Caco-2 (cell line): ENCODE data around the gene DNAJA4. TPM values are rescaled to one million over a fixed set of nuclear protein-coding genes. Genes with fewer than 3 reads are reported as not detected.
"Not testable (repeated sequence)": the region's sequence is repeated elsewhere in the genome, so short reads cannot be mapped to it uniquely, and the experiment has no call there.

Experiments
- BruUV-seq: library from RNA; stranded (reverse); fragments of 400-500 nt; replicated peaks from 2 replicates; lab custom pipeline; 2021; lab: Mats Ljungman, UMichigan
- CTCF ChIA-PET: fragments of 300-600 bp; sonication (Branson Sonifier 250); formaldehyde crosslinking; loops from one replicate; lab custom pipeline; 2022; ENCODE audit warnings: antibody characterized with exemption; lab: Charles Lee
- POLR2A ChIA-PET: fragments of 300-600 bp; sonication (Branson Sonifier 250); formaldehyde crosslinking; loops from one replicate; lab custom pipeline; 2022; ENCODE audit warnings: antibody characterized with exemption; lab: Charles Lee
- DNase-seq, 2 experiments: peaks; one replicate each; pipeline versions ENCODE4 v3.0.0 to v3.0.0-alpha.2; 2020 to 2022
- H3K27me3 ChIP-seq: replicated peaks from 2 replicates; pipeline ENCODE4 v1.6.0; 2011; ENCODE audit warnings: low read length; ENCODE audit not compliant: control insufficient read depth, insufficient read depth
- H3K36me3 ChIP-seq: 2 replicates; pipeline ENCODE4 v1.5.1; 2011; ENCODE audit warnings: low read length; ENCODE audit not compliant: control insufficient read depth, insufficient read depth
- H3K4me1 ChIP-seq: fragments of 250-450 bp; sonication (Bioruptor Pico); 2 replicates; pipeline ENCODE4 v1.5.1; 2020; ENCODE audit warnings: mild to moderate bottlenecking
- H3K4me3 ChIP-seq: 2 replicates; pipeline ENCODE4 v1.5.1; 2011; ENCODE audit warnings: low read depth, mild to moderate bottlenecking, control low read depth, low read length
- H3K9me3 ChIP-seq: fragments of 250-450 bp; sonication (Bioruptor Pico); 2 replicates; pipeline ENCODE4 v1.5.1; 2020; ENCODE audit warnings: mild to moderate bottlenecking, moderate library complexity
- H3K27ac Mint-ChIP-seq: one replicate; pipeline ENCODE4 v1.8.0; 2022; ENCODE audit warnings: mixed read lengths; ENCODE audit not compliant: unreplicated experiment
- H3K27me3 Mint-ChIP-seq: one replicate; pipeline ENCODE4 v1.8.0; 2022; ENCODE audit warnings: mixed read lengths; ENCODE audit not compliant: insufficient read depth, unreplicated experiment
- H3K36me3 Mint-ChIP-seq: one replicate; pipeline ENCODE4 v1.8.0; 2022; ENCODE audit warnings: mild to moderate bottlenecking, mixed read lengths; ENCODE audit not compliant: insufficient read depth, unreplicated experiment
- H3K4me1 Mint-ChIP-seq: one replicate; pipeline ENCODE4 v1.8.0; 2022; ENCODE audit warnings: low read depth, mixed read lengths; ENCODE audit not compliant: unreplicated experiment
- H3K4me3 Mint-ChIP-seq: one replicate; pipeline ENCODE4 v1.8.0; 2022; ENCODE audit warnings: mild to moderate bottlenecking, moderate library complexity, mixed read lengths; ENCODE audit not compliant: unreplicated experiment
- H3K9me3 Mint-ChIP-seq: one replicate; pipeline ENCODE4 v1.8.0; 2022; ENCODE audit warnings: mixed read lengths; ENCODE audit not compliant: unreplicated experiment
- CTCF ChIP-seq, 2 experiments: fragments of 200-600 bp in 1 of 2; IDR thresholded peaks; 1 replicate in 1 of 2; 2 replicates in 1 of 2; pipeline versions ENCODE4 v1.5.1 to v1.8.0; 2011 to 2022; ENCODE audit warnings: antibody characterized with exemption in 1 of 2, control low read depth in 1 of 2, inconsistent platforms in 1 of 2, low read depth in 1 of 2, low read length in 1 of 2, mild to moderate bottlenecking in 1 of 2, moderate library complexity in 1 of 2; ENCODE audit not compliant: insufficient read depth in 1 of 2, severe bottlenecking in 1 of 2, unreplicated experiment in 1 of 2
- intact Hi-C: fragments of 100-400 bp; cut with micrococcal nuclease; formaldehyde crosslinking; loops from one replicate; pipeline ENCODE4 v1.10.0; 2022; ENCODE audit not compliant: unreplicated experiment
- total RNA-seq: library from RNA; stranded (reverse); gene quantifications from 2 replicates; pipeline ENCODE4 v1.2.3, GENCODE V29; 2022

DNAJA4 gene
- total RNA-seq, 1 experiment from 2014 or later: 1.1 TPM

- H3K4me1 ChIP-seq, H3K36me3 Mint-ChIP-seq, H3K4me3 Mint-ChIP-seq, intact Hi-C loops, H3K9me3 ChIP-seq, H3K9me3 Mint-ChIP-seq, H3K4me1 Mint-ChIP-seq, BruUV-seq, DNase-seq, H3K27me3 ChIP-seq, POLR2A ChIA-PET, H3K36me3 ChIP-seq, H3K4me3 ChIP-seq, CTCF ChIA-PET, H3K27ac Mint-ChIP-seq, H3K27me3 Mint-ChIP-seq: not testable (repeated sequence)
Observed at GRCh38 chr15:78245976-78246620, 18.3 kb upstream of the DNAJA4 start.

- ChIA-PET POLR2A (no interaction called here), CTCF (no interaction called here)
- DNase-seq: no peak
- BruUV-seq: no TSS peak
- no peak overlapping the region for H3K27ac Mint-ChIP-seq
- Histone ChIP-seq H3K4me3 (no peak overlapping the region), H3K36me3 (no peaks in the 10 kb centered on the region), H3K9me3 (no peaks in the 10 kb centered on the region), H3K27me3 (no peaks in the 10 kb centered on the region), H3K4me1 (peaks cover 8% of the 10 kb centered on the region; the same call in 1 of the 2 replicates)
- intact Hi-C loops: no loop called here
- no peaks in the 10 kb centered on the region for H3K36me3 Mint-ChIP-seq
- TF ChIP-seq CTCF (IDR thresholded peaks at IDR 0.05; ENCODE audit: insufficient read depth in 1 of 2, low read depth in 1 of 2, low read length in 1 of 2, severe bottlenecking in 1 of 2, unreplicated experiment in 1 of 2): no peak
- H3K4me1 Mint-ChIP-seq: no peaks in the 10 kb centered on the region
- H3K4me3 Mint-ChIP-seq: no peak overlapping the region
- H3K27me3 Mint-ChIP-seq: no peaks in the 10 kb centered on the region
- no peaks in the 10 kb centered on the region for H3K9me3 Mint-ChIP-seq
Observed at GRCh38 chr15:78247911-78248310, 16.5 kb upstream of the DNAJA4 start.

- H3K27me3 Mint-ChIP-seq: no peaks in the 10 kb centered on the region
- intact Hi-C loops: no loop called here
- Histone ChIP-seq H3K4me1 (peaks cover 1% of the 10 kb centered on the region; the same call in 1 of the 2 replicates), H3K36me3 (no peaks in the 10 kb centered on the region), H3K4me3 (no peak overlapping the region), H3K27me3 (no peaks in the 10 kb centered on the region), H3K9me3 (no peaks in the 10 kb centered on the region)
- H3K36me3 Mint-ChIP-seq: no peaks in the 10 kb centered on the region
- H3K4me1 Mint-ChIP-seq: no peaks in the 10 kb centered on the region
- TF ChIP-seq CTCF (IDR thresholded peaks at IDR 0.05; ENCODE audit: insufficient read depth in 1 of 2, low read depth in 1 of 2, low read length in 1 of 2, severe bottlenecking in 1 of 2, unreplicated experiment in 1 of 2): no peak
- no peaks in the 10 kb centered on the region for H3K9me3 Mint-ChIP-seq
- H3K4me3 Mint-ChIP-seq: no peak overlapping the region
- H3K27ac Mint-ChIP-seq: no peak overlapping the region
- CTCF ChIA-PET: no interaction called here
- POLR2A ChIA-PET: no interaction called here
- no TSS peak for BruUV-seq
- DNase-seq: no peak
Observed at GRCh38 chr15:78249131-78249530, 15.2 kb upstream of the DNAJA4 start.
